Muscle layer of duodenum (tissue), 2 donors: Measurements from ENCODE around the gene METTL21A.
A peak's percentile ranks its signal among the peaks of the same experiment; 100 is the strongest.
"Not testable (repeated sequence)": the region's sequence is repeated elsewhere in the genome, so short reads cannot be mapped to it uniquely, and the experiment has no call there.

Experiments
- H3K27ac ChIP-seq: one replicate; pipeline ENCODE4 v1.7.0; 2013; ENCODE audit warnings: mild to moderate bottlenecking, low read length
- H3K27me3 ChIP-seq: one replicate; pipeline ENCODE4 v1.7.0; 2013; ENCODE audit warnings: low read depth, mild to moderate bottlenecking, control low read depth, low read length
- H3K36me3 ChIP-seq, 2 donors: one replicate each; pipeline ENCODE4 v1.7.0; 2013; ENCODE audit warnings: low read length in 2 of 2, control low read depth in 1 of 2, mild to moderate bottlenecking in 1 of 2; ENCODE audit not compliant: insufficient read depth in 2 of 2, control insufficient read depth in 1 of 2
- H3K4me1 ChIP-seq, 2 donors: one replicate each; pipeline ENCODE4 v1.7.0; 2013; ENCODE audit warnings: low read length in 2 of 2, mild to moderate bottlenecking in 2 of 2, control low read depth in 1 of 2, moderate library complexity in 1 of 2; ENCODE audit not compliant: insufficient read depth in 2 of 2, control insufficient read depth in 1 of 2
- H3K4me3 ChIP-seq, 2 donors: one replicate each; pipeline ENCODE4 v1.7.0; 2013; ENCODE audit warnings: low read length in 2 of 2, low read depth in 1 of 2, mild to moderate bottlenecking in 1 of 2
- H3K9me3 ChIP-seq, 2 donors: one replicate each; pipeline ENCODE4 v1.7.0; 2013; ENCODE audit warnings: low read length in 2 of 2, control low read depth in 1 of 2, mild to moderate bottlenecking in 1 of 2; ENCODE audit not compliant: control insufficient read depth in 1 of 2
- donor health status: healthy.

Gene METTL21A

GRCh38 chr2:207643892-207644291 lies 18.7 kb upstream of the METTL21A start:
- Histone ChIP-seq H3K27ac (no peak overlapping the region), H3K27me3 (no peaks in the 10 kb centered on the region), H3K4me1 (no peaks in the 10 kb centered on the region), H3K36me3 (no peaks in the 10 kb centered on the region), H3K4me3 (no peak overlapping the region), H3K9me3 (peaks cover 0 to 4% of the 10 kb centered on the region in 2 donors)

- Histone ChIP-seq H3K9me3 (peaks cover 0 to 4% of the 10 kb centered on the region in 2 donors), H3K27ac (no peak overlapping the region), H3K4me1 (no peaks in the 10 kb centered on the region), H3K4me3 (no peak overlapping the region), H3K27me3 (no peaks in the 10 kb centered on the region), H3K36me3 (no peaks in the 10 kb centered on the region)
These were observed 15.5 kb upstream of the METTL21A start for GRCh38 chr2:207640661-207641060.

- Histone ChIP-seq H3K9me3 (peaks cover 0 to 4% of the 10 kb centered on the region in 2 donors), H3K4me3 (no peak overlapping the region), H3K4me1 (no peaks in the 10 kb centered on the region), H3K27me3 (no peaks in the 10 kb centered on the region), H3K36me3 (no peaks in the 10 kb centered on the region), H3K27ac (no peak overlapping the region)
These were observed 15.0 kb upstream of the METTL21A start for GRCh38 chr2:207640160-207640559.

- H3K36me3 ChIP-seq, H3K9me3 ChIP-seq, H3K27me3 ChIP-seq, H3K4me3 ChIP-seq, H3K4me1 ChIP-seq, H3K27ac ChIP-seq: not testable (repeated sequence)
These were observed 14.1 kb upstream of the METTL21A start for GRCh38 chr2:207639288-207639687.

GRCh38 chr2:207635468-207636200 lies 10.4 kb upstream of the METTL21A start:
- no peaks in the 10 kb centered on the region for H3K27me3 ChIP-seq
- peaks cover 0 to under 1% of the 10 kb centered on the region in 2 donors for H3K9me3 ChIP-seq
- H3K27ac ChIP-seq, result no peak overlapping the region
- no peaks in the 10 kb centered on the region for H3K36me3 ChIP-seq
- H3K4me1 ChIP-seq, result no peaks in the 10 kb centered on the region
- H3K4me3 ChIP-seq, result no peak overlapping the region

GRCh38 chr2:207633686-207634085 lies 8.5 kb upstream of the METTL21A start:
- H3K27ac ChIP-seq, result no peak overlapping the region

GRCh38 chr2:207632575-207633493 lies 7.6 kb upstream of the METTL21A start:
- no peak overlapping the region for H3K4me3 ChIP-seq
- H3K9me3 ChIP-seq, result no peaks in the 10 kb centered on the region
- H3K36me3 ChIP-seq, result no peaks in the 10 kb centered on the region
- no peak overlapping the region for H3K27ac ChIP-seq
- no peaks in the 10 kb centered on the region for H3K27me3 ChIP-seq
- H3K4me1 ChIP-seq, result no peaks in the 10 kb centered on the region

More at GRCh38 chr2:207633686-207634085, 8.5 kb upstream of the METTL21A start:
- Histone ChIP-seq H3K27me3 (no peaks in the 10 kb centered on the region), H3K4me1 (no peaks in the 10 kb centered on the region), H3K9me3 (no peaks in the 10 kb centered on the region), H3K36me3 (no peaks in the 10 kb centered on the region), H3K4me3 (no peak overlapping the region)

GRCh38 chr2:207630491-207630890 lies 5.3 kb upstream of the METTL21A start:
- Histone ChIP-seq H3K36me3 (no peaks in the 10 kb centered on the region), H3K9me3 (no peaks in the 10 kb centered on the region), H3K27me3 (no peaks in the 10 kb centered on the region), H3K4me1 (no peaks in the 10 kb centered on the region), H3K4me3 (no peak overlapping the region), H3K27ac (no peak overlapping the region)

- Histone ChIP-seq H3K4me3 (no peak overlapping the region), H3K27ac (no peak overlapping the region), H3K27me3 (no peaks in the 10 kb centered on the region), H3K9me3 (no peaks in the 10 kb centered on the region), H3K4me1 (no peaks in the 10 kb centered on the region), H3K36me3 (no peaks in the 10 kb centered on the region)
These were observed 4.4 kb upstream of the METTL21A start for GRCh38 chr2:207629553-207629952.

- H3K4me1 ChIP-seq, result peaks cover 7 to 15% of the 10 kb centered on the region in 2 donors
- no peaks in the 10 kb centered on the region for H3K9me3 ChIP-seq
- peak overlapping the region; percentile 83 for H3K27ac ChIP-seq
- no peaks in the 10 kb centered on the region for H3K27me3 ChIP-seq
- peak overlapping the region; percentile 91 to 94 for H3K4me3 ChIP-seq
- H3K36me3 ChIP-seq, result peaks cover 0 to 6% of the 10 kb centered on the region in 2 donors
These were observed 795 bp downstream of the METTL21A start for GRCh38 chr2:207624185-207625013.
